Upper lobe of right lung (tissue), 1 donor: ENCODE results near the gene PCNX2. TPM values are rescaled to one million over a fixed set of nuclear protein-coding genes. Genes with fewer than 3 reads are reported as not detected.

Experiments
- ATAC-seq: fragments of 200-7000 bp; cut with Tn5 transposase; one replicate; pipeline ENCODE4 v1.9.1; 2020; ENCODE audit warnings: mild to moderate bottlenecking, moderate library complexity
- DNase-seq: peaks from one replicate; pipeline ENCODE4 v3.0.0-alpha.2; 2020
- H3K27ac ChIP-seq: fragments of 200-600 bp; one replicate; pipeline ENCODE4 v1.8.0; 2022
- H3K27me3 ChIP-seq: fragments of 200-600 bp; one replicate; pipeline ENCODE4 v1.8.0; 2022; ENCODE audit warnings: mild to moderate bottlenecking
- H3K36me3 ChIP-seq: fragments of 200-600 bp; one replicate; pipeline ENCODE4 v1.8.0; 2022
- H3K4me1 ChIP-seq: fragments of 200-600 bp; one replicate; pipeline ENCODE4 v1.8.0; 2022
- H3K4me3 ChIP-seq: fragments of 200-600 bp; one replicate; pipeline ENCODE4 v1.8.0; 2022; ENCODE audit warnings: mild to moderate bottlenecking
- H3K9me3 ChIP-seq: fragments of 200-600 bp; one replicate; pipeline ENCODE4 v1.8.0; 2022
- CTCF ChIP-seq: fragments of 200-600 bp; IDR thresholded peaks from one replicate; pipeline ENCODE4 v1.8.0; 2022; ENCODE audit warnings: antibody characterized with exemption
- intact Hi-C: fragments of 100-400 bp; cut with DNase I; formaldehyde crosslinking; loops from one replicate; pipeline ENCODE4 v1.11.0; 2022
- total RNA-seq: library from RNA; stranded (reverse); fragmentation: NEBNext Ultra II Directional; extraction: Animal tissue kit (Norgen Biotek cat#: 25700); gene quantifications from one replicate; pipeline ENCODE4 v1.2.1, GENCODE V29; 2021
- donor health status: DM: no; HTN: yes; CAD: no; lungs with severe emphysema.

The PCNX2 gene
- total RNA-seq, 1 donor from 2014 or later: 6.8 TPM

GRCh38 chr1:233248014-233248413 is 47.5 kb downstream of the PCNX2 start:
- no peak overlapping the region for H3K4me3 ChIP-seq
- TF ChIP-seq CTCF: no peak
- H3K27ac ChIP-seq: no peak overlapping the region
- intact Hi-C loops: no loop called here
- no peaks in the 10 kb centered on the region for H3K27me3 ChIP-seq
- DNase-seq (no peak), ATAC-seq (no peak)
- H3K4me1 ChIP-seq: no peaks in the 10 kb centered on the region
- no peaks in the 10 kb centered on the region for H3K9me3 ChIP-seq
- H3K36me3 ChIP-seq: no peaks in the 10 kb centered on the region

- DNase-seq: no peak
- Histone ChIP-seq H3K4me1 (peaks cover under 1% of the 10 kb centered on the region), H3K27me3 (no peaks in the 10 kb centered on the region), H3K4me3 (no peak overlapping the region), H3K36me3 (no peaks in the 10 kb centered on the region), H3K9me3 (no peaks in the 10 kb centered on the region), H3K27ac (no peak overlapping the region)
- intact Hi-C loops: no loop called here
- ATAC-seq: no peak
- TF ChIP-seq CTCF: no peak
These were observed 48.6 kb downstream of the PCNX2 start for GRCh38 chr1:233246965-233247364.

GRCh38 chr1:233245191-233245765 is 50.2 kb downstream of the PCNX2 start:
- TF ChIP-seq CTCF: no peak
- ATAC-seq (no peak), DNase-seq (no peak)
- H3K36me3 ChIP-seq: no peaks in the 10 kb centered on the region
- intact Hi-C loops: no loop called here
- H3K4me3 ChIP-seq: no peak overlapping the region
- no peak overlapping the region for H3K27ac ChIP-seq
- H3K4me1 ChIP-seq: peaks cover 5% of the 10 kb centered on the region
- no peaks in the 10 kb centered on the region for H3K27me3 ChIP-seq
- no peaks in the 10 kb centered on the region for H3K9me3 ChIP-seq

GRCh38 chr1:233244183-233244582 is 51.3 kb downstream of the PCNX2 start:
- Histone ChIP-seq H3K4me3 (no peak overlapping the region), H3K27me3 (no peaks in the 10 kb centered on the region), H3K9me3 (no peaks in the 10 kb centered on the region), H3K27ac (no peak overlapping the region), H3K4me1 (peaks cover 5% of the 10 kb centered on the region), H3K36me3 (no peaks in the 10 kb centered on the region)
- no peak for TF ChIP-seq CTCF
- no peak for ATAC-seq
- no peak for DNase-seq
- intact Hi-C loops: no loop called here

GRCh38 chr1:233242827-233243483 is 52.6 kb downstream of the PCNX2 start:
- Histone ChIP-seq H3K27ac (no peak overlapping the region), H3K4me3 (no peak overlapping the region), H3K36me3 (no peaks in the 10 kb centered on the region), H3K9me3 (no peaks in the 10 kb centered on the region), H3K27me3 (no peaks in the 10 kb centered on the region), H3K4me1 (peaks cover 5% of the 10 kb centered on the region)
- ATAC-seq (peak; percentile 71), DNase-seq (no peak)
- TF ChIP-seq CTCF: no peak
- intact Hi-C loops: no loop called here
